Left lung (tissue), 10 donors: ENCODE data around the gene DPYSL4. TPM values are rescaled to one million over a fixed set of nuclear protein-coding genes. Genes with fewer than 3 reads are reported as not detected.

Source experiments
- ATAC-seq: fragments of 200-7000 bp; cut with Tn5 transposase; one replicate; pipeline ENCODE4 v1.9.1; 2020; ENCODE audit warnings: moderate library complexity
- DNase-seq, 4 donors: peaks; one replicate each; pipeline ENCODE4 v3.0.0-alpha.2; 2013 to 2020
- H3K27ac ChIP-seq, 2 donors: fragments of 200-600 bp; sonication (generic) in 1 of 2; one replicate each; pipeline versions ENCODE4 v1.5.0 to v1.8.0; 2020 to 2021
- H3K27me3 ChIP-seq, 2 donors: fragments of 200-600 bp; sonication (generic) in 1 of 2; one replicate each; pipeline versions ENCODE4 v1.5.0 to v1.8.0; 2020 to 2021
- H3K36me3 ChIP-seq, 2 donors: fragments of 200-600 bp; sonication (generic) in 1 of 2; one replicate each; pipeline versions ENCODE4 v1.5.0 to v1.8.0; 2020 to 2021
- H3K4me1 ChIP-seq, 2 donors: fragments of 200-600 bp; one replicate each; pipeline ENCODE4 v1.8.0; 2021
- H3K4me3 ChIP-seq, 2 donors: fragments of 200-600 bp; sonication (generic) in 1 of 2; one replicate each; pipeline versions ENCODE4 v1.5.0 to v1.8.0; 2020 to 2021; ENCODE audit warnings: mild to moderate bottlenecking in 1 of 2
- H3K9me3 ChIP-seq, 2 donors: fragments of 200-600 bp; sonication (generic) in 1 of 2; one replicate each; pipeline versions ENCODE4 v1.5.0 to v1.8.0; 2020 to 2021
- intact Hi-C, 2 donors: fragments of 100-400 bp; cut with DNase I; formaldehyde crosslinking; loops; one replicate each; pipeline versions ENCODE4 v1.11.2 to v1.14.2; 2022
- polyA plus RNA-seq, 6 donors: library from polyadenylated mRNA; unstranded; fragments of 120-200 nt; gene quantifications; one replicate each; pipeline ENCODE4 v1.2.1, GENCODE V29; 2013; ENCODE audit not compliant: insufficient read length in 6 of 6
- total RNA-seq, 2 donors: library from RNA; stranded (reverse); fragmentation: NEBNext Ultra II Directional; extraction: Animal tissue kit (Norgen Biotek cat#: 25700); gene quantifications; one replicate each; pipeline ENCODE4 v1.2.1, GENCODE V29; 2021
- TF ChIP-seq, protein P1 (sequence below), 2 donors: fragments of 200-600 bp; sonication (generic) in 1 of 2; IDR thresholded peaks; one replicate each; pipeline versions ENCODE4 v1.5.0 to v1.8.0; 2021; ENCODE audit warnings: antibody characterized with exemption in 2 of 2
- donor health status: DM: no; HTN: yes; CAD: no.
- donor health status: DM: no; HTN: no; CAD: no.

Gene DPYSL4
- total and polyA plus RNA-seq, 8 donors: 1.3 to 14.6 (median 10.4) TPM

DNA sequence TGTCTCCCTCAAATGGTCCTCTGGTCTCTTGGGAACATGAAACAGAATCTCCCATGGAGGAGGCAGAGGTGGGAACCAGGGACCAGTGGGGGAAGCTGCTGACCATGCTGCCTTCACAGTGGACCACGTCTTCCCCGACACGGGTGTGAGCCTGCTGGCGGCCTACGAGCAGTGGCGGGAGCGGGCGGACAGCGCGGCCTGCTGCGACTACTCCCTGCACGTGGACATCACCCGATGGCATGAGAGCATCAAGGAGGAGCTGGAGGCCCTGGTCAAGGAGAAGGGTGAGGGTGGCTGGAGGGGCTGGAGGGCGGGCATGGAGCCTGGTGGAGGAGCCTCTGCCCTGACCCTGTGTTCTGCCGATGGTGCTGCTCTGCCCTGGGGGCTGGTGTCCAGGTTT, 8.0 kb downstream of the DPYSL4 start:
- no peaks in the 10 kb centered on the region for H3K4me1 ChIP-seq
- intact Hi-C loops: no loop called here
- DNase-seq (no peak), ATAC-seq (no peak)
- H3K27ac ChIP-seq: no peak overlapping the region
- H3K27me3 ChIP-seq: peaks cover 0 to 48% of the 10 kb centered on the region in 2 donors
- TF ChIP-seq, protein P1, sequence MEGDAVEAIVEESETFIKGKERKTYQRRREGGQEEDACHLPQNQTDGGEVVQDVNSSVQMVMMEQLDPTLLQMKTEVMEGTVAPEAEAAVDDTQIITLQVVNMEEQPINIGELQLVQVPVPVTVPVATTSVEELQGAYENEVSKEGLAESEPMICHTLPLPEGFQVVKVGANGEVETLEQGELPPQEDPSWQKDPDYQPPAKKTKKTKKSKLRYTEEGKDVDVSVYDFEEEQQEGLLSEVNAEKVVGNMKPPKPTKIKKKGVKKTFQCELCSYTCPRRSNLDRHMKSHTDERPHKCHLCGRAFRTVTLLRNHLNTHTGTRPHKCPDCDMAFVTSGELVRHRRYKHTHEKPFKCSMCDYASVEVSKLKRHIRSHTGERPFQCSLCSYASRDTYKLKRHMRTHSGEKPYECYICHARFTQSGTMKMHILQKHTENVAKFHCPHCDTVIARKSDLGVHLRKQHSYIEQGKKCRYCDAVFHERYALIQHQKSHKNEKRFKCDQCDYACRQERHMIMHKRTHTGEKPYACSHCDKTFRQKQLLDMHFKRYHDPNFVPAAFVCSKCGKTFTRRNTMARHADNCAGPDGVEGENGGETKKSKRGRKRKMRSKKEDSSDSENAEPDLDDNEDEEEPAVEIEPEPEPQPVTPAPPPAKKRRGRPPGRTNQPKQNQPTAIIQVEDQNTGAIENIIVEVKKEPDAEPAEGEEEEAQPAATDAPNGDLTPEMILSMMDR (IDR thresholded peaks at IDR 0.05): no peak
- H3K4me3 ChIP-seq: no peak overlapping the region
- no peaks in the 10 kb centered on the region for H3K36me3 ChIP-seq
- H3K9me3 ChIP-seq: no peaks in the 10 kb centered on the region

DNA sequence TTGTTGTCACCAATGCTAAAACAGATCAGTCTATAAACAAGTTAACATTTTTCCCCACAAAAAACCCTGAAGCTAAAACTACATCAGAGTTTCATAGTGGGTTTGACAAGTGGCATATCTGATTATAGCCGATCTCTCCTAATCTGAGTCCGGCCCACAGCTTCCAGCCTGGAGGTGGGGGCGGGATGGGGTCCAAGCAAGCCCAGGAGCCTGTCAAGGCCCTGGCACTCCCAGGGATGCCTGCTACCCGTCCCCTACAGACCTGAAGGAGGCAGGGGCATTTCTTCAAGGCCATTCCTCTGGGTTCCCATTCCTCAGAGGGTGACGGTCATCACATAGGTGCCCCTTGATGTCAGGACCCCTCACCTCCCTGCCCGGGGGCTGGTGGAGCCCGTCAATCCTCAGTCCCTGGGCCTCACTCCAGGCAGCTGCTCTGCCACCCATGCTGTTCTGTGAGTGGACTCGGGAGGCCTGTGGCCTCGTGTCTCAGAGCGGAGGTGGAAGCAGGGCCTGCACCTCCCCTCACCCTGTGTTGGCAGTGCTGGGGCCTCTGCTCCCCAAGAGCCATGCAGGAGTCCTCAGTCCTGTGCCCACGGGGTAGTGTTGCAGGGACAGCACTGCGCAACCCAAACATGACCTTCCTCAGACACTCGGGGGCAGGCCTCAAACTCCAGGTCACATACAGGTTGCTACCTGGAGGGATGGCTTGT, 8.8 kb downstream of the DPYSL4 start:
- no peak for ATAC-seq
- intact Hi-C loops: no loop called here
- TF ChIP-seq, protein P1 (IDR thresholded peaks at IDR 0.05): no peak

DNA sequence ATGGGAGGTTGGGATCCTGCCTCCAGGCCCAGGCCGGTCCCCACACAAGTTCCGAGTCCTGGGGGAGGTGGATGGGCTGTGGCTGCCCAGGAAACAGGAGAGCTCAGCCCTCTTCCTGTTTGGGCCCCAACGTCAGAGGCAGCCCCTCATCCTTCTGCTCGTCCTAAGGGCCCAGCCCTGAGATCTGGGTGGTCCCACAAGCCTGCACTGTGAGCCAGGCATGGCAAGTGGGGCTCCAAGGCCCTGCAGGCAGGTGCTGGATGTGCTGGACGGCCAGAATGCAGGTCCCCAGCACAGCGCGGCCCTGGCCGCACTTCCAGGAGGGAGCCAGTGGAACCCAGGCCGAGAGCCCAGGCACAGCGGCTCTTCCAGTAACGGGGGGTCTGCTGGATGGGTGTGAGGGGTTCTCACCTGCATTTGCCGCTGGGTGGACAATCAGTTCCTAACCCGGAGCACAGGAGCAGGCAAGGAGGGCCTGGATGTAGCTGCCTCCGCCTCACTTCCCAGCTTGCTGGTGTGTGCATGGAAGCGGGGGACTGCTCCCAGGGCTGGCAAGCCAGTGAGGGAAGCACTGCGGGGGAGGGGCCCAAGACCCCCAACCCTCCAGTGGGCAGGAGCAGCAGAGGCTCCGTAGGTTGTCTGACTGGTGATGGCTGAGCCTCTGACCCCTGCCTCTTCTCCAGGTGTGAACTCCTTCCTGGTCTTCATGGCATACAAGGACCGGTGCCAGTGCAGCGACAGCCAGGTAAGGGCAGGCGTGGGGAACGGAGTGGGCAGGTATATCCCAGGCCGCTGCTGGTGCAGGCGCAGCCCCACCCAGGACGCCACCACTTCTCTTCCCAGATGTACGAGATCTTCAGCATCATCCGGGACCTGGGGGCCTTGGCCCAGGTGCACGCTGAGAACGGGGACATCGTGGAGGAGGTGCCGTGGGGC, 9.7 kb downstream of the DPYSL4 start:
- H3K4me1 ChIP-seq: no peaks in the 10 kb centered on the region
- no peaks in the 10 kb centered on the region for H3K36me3 ChIP-seq
- TF ChIP-seq, protein P1 (IDR thresholded peaks at IDR 0.05): no peak
- no peak overlapping the region for H3K4me3 ChIP-seq
- H3K9me3 ChIP-seq: no peaks in the 10 kb centered on the region
- intact Hi-C loops: no loop called here
- no peak overlapping the region for H3K27ac ChIP-seq
- ATAC-seq (no peak), DNase-seq (peak in 1 of 4 donors; percentile 53)
- peaks cover 0 to 50% of the 10 kb centered on the region in 2 donors for H3K27me3 ChIP-seq

More for the DNA sequence above, 8.8 kb downstream of the DPYSL4 start:
- no peak for DNase-seq
- Histone ChIP-seq H3K27ac (no peak overlapping the region), H3K27me3 (peaks cover 0 to 50% of the 10 kb centered on the region in 2 donors), H3K4me3 (no peak overlapping the region), H3K9me3 (no peaks in the 10 kb centered on the region), H3K36me3 (no peaks in the 10 kb centered on the region), H3K4me1 (no peaks in the 10 kb centered on the region)

DNA sequence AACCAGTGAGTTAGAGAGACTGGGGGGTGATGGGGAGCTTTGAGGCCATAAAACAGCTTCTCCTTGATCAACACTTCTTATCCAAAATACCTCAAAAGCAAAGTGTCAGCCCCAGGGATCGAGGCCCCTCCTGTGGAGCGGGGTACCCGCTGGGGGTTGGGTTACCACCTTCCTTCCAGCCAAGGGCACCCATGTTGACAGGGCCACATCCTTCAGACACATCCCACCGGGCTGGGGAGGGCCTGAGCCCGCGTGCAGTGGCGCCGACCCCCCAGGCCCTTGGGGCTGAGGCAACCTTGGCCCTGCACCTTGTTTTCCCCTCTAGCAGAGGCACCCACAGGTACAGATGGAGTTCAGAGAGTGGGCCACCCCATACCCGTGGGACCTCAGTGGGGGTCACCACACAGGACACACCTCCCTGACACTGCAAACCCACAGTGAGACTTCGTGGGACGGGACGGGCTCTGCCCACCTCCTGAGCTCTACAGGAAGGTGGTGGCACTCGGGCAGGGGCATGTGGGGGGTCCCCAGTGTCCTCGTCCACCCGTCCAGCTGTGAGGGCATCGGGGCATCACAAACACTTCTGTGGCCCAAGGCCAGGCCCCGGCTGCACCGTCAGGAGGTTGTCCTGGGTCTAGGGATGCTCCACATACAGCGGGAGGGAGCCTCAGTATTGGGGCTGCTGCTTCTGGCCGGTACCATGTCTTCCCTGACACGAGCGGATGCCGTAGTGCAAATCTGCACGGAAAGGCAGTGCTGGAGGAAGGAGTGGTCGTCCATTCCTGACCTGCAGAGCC, 10.7 kb downstream of the DPYSL4 start:
- Histone ChIP-seq H3K9me3 (no peaks in the 10 kb centered on the region), H3K4me3 (no peak overlapping the region), H3K27me3 (peaks cover 0 to 47% of the 10 kb centered on the region in 2 donors), H3K27ac (no peak overlapping the region), H3K36me3 (no peaks in the 10 kb centered on the region), H3K4me1 (no peaks in the 10 kb centered on the region)
- TF ChIP-seq, protein P1 (IDR thresholded peaks at IDR 0.05): no peak
- DNase-seq: peak in 1 of 4 donors; percentile 65
- no peak for ATAC-seq
- intact Hi-C loops: no loop called here
